ENCODE data around the gene CAB39.

DNA sequence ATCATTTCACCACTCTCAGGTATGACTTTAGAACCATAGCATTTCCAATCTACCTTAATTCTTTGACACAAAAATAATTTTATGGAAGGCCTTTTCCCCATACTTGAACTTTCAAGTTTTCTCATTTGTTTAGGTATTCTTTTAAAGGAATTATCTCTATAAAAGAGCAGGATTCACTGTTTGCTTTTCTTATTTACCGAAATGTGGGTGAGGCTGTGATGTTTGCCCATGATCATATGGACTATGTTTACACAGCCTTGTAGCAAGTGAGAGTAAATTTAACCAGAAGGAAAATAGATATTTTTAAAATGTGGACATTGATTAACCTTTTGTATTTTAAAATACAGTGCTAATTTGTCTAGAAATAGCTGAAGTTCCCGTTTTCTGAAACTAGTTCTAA is 26.3 kb downstream of the CAB39 start:
- TF ChIP-seq USF2 (IDR thresholded peaks at IDR 0.05; ENCODE audit: borderline replicate concordance, low read depth, low read length): no peak
- no peak for TF ChIP-seq TAF1 (IDR thresholded peaks at IDR 0.05; ENCODE audit: borderline replicate concordance, low read depth, low read length)
- TF ChIP-seq FOXJ3 (CRISPR knock-in tag; IDR thresholded peaks at IDR 0.05): no peak
- TF ChIP-seq GABPA (IDR thresholded peaks at IDR 0.05; ENCODE audit: low read depth): no peak
- TF ChIP-seq, protein P1, sequence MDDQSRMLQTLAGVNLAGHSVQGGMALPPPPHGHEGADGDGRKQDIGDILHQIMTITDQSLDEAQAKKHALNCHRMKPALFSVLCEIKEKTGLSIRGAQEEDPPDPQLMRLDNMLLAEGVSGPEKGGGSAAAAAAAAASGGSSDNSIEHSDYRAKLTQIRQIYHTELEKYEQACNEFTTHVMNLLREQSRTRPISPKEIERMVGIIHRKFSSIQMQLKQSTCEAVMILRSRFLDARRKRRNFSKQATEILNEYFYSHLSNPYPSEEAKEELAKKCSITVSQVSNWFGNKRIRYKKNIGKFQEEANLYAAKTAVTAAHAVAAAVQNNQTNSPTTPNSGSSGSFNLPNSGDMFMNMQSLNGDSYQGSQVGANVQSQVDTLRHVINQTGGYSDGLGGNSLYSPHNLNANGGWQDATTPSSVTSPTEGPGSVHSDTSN (IDR thresholded peaks at IDR 0.05): no peak
- TF ChIP-seq, protein P2, sequence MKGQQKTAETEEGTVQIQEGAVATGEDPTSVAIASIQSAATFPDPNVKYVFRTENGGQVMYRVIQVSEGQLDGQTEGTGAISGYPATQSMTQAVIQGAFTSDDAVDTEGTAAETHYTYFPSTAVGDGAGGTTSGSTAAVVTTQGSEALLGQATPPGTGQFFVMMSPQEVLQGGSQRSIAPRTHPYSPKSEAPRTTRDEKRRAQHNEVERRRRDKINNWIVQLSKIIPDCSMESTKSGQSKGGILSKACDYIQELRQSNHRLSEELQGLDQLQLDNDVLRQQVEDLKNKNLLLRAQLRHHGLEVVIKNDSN (IDR thresholded peaks at IDR 0.05; ENCODE audit: borderline replicate concordance, low read depth): no peak
- TF ChIP-seq, protein P3, sequence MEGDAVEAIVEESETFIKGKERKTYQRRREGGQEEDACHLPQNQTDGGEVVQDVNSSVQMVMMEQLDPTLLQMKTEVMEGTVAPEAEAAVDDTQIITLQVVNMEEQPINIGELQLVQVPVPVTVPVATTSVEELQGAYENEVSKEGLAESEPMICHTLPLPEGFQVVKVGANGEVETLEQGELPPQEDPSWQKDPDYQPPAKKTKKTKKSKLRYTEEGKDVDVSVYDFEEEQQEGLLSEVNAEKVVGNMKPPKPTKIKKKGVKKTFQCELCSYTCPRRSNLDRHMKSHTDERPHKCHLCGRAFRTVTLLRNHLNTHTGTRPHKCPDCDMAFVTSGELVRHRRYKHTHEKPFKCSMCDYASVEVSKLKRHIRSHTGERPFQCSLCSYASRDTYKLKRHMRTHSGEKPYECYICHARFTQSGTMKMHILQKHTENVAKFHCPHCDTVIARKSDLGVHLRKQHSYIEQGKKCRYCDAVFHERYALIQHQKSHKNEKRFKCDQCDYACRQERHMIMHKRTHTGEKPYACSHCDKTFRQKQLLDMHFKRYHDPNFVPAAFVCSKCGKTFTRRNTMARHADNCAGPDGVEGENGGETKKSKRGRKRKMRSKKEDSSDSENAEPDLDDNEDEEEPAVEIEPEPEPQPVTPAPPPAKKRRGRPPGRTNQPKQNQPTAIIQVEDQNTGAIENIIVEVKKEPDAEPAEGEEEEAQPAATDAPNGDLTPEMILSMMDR (IDR thresholded peaks at IDR 0.05): no peak
- no peak for TF ChIP-seq REST (IDR thresholded peaks at IDR 0.05; ENCODE audit: low read depth, low read length)
- no peak for TF ChIP-seq POLR2AphosphoS5 (IDR thresholded peaks at IDR 0.05; ENCODE audit: low read depth, low read length)
- TF ChIP-seq YY1 (IDR thresholded peaks at IDR 0.05; ENCODE audit: low read depth): no peak
- no peak for TF ChIP-seq EP300 (IDR thresholded peaks at IDR 0.05; ENCODE audit: borderline replicate concordance in 1 of 2, low read depth in 1 of 2, low read length in 1 of 2)

Data from SK-N-SH (cell line).